Colonic mucosa (tissue), 4 donors: ENCODE measurements around the gene AFF1. TPM values are rescaled to one million over a fixed set of nuclear protein-coding genes. Genes with fewer than 3 reads are reported as not detected.

ENCODE experiments used
- DNase-seq: peaks from one replicate; pipeline ENCODE4 v3.0.0-alpha.2; 2020
- H3K27ac ChIP-seq: fragments of 200-600 bp; one replicate; pipeline ENCODE4 v1.8.0; 2021
- H3K27me3 ChIP-seq: fragments of 200-600 bp; one replicate; pipeline ENCODE4 v1.8.0; 2021
- H3K36me3 ChIP-seq: fragments of 200-600 bp; one replicate; pipeline ENCODE4 v1.8.0; 2021
- H3K4me1 ChIP-seq: fragments of 200-600 bp; one replicate; pipeline ENCODE4 v1.8.0; 2021; ENCODE audit warnings: mild to moderate bottlenecking
- H3K4me3 ChIP-seq: fragments of 200-600 bp; one replicate; pipeline ENCODE4 v1.8.0; 2021
- H3K9ac ChIP-seq, 2 donors: one replicate each; pipeline ENCODE4 v1.7.0; 2013; ENCODE audit warnings: control low read depth in 2 of 2, low read depth in 2 of 2, low read length in 2 of 2
- H3K9me3 ChIP-seq: fragments of 200-600 bp; one replicate; pipeline ENCODE4 v1.8.0; 2021
- CTCF ChIP-seq: fragments of 200-600 bp; IDR thresholded peaks from one replicate; pipeline ENCODE4 v1.8.0; 2022; ENCODE audit warnings: antibody characterized with exemption, mild to moderate bottlenecking
- intact Hi-C: fragments of 100-400 bp; cut with DNase I; formaldehyde crosslinking; loops from one replicate; pipeline ENCODE4 v1.14.1; 2022
- total RNA-seq, 2 donors: library from RNA; stranded (reverse); fragmentation: NEBNext Ultra II Directional in 1 of 2; extraction: Animal tissue kit (Norgen Biotek cat#: 25700) in 1 of 2; gene quantifications; one replicate each; pipeline ENCODE4 v1.2.1, GENCODE V29; 2021
- donor health status: healthy.
- donor health status: DM: no; HTN: no; CAD: no.
- donor health status: DM: no; HTN: no; CAD: no.

The AFF1 gene
- total RNA-seq, 2 donors from 2014 or later = 73.5 to 104 TPM

GRCh38 chr4:86960557-86960961, 25.7 kb downstream of the AFF1 start:
- Histone ChIP-seq H3K4me3 (no peak overlapping the region), H3K27me3 (no peaks in the 10 kb centered on the region), H3K9ac (peak overlapping the region; percentile 12 to 34), H3K27ac (no peak overlapping the region), H3K36me3 (no peaks in the 10 kb centered on the region), H3K9me3 (no peaks in the 10 kb centered on the region), H3K4me1 (peaks cover 3% of the 10 kb centered on the region)
- intact Hi-C loops = no loop called here
- DNase-seq = no peak
- TF ChIP-seq CTCF = no peak

GRCh38 chr4:86961116-86961515, 26.3 kb downstream of the AFF1 start:
- peak overlapping the region; percentile 3 for H3K27ac ChIP-seq

DNA sequence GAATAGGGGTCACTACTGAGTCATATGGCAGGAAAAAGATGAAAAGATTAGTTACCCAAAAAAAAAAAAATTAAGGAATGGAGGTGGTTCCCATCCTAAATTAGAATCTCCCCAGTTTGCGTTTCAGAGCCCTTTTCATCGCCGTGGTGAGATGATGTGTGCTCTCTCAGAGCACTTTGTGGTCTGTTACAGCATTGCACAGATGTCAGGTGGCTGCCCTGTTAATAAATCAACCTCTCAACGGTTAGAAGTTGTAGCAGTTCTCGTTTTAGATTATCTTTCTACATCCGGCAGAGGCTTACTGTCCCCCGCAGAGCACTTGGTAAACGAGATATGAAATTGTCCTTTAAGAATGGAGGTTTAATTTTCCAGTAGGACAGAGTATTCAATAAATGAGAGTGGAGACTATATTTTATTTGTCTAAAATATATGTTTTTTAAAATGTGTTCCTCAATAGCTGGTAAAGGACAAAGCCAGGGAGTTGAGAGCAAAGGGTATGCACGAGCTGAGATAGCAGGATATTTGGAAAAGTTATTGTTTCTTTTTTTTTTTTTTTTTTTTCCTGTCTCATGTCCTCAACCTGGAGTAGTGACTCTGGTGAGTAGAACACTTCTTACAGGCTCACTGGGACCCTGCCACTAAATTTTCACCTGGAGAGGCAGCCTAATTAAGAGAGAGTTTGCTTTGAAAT, 26.9 kb downstream of the AFF1 start:
- Histone ChIP-seq H3K9me3 (no peaks in the 10 kb centered on the region), H3K36me3 (no peaks in the 10 kb centered on the region), H3K4me3 (no peak overlapping the region), H3K27ac (peak overlapping the region; percentile 3), H3K27me3 (no peaks in the 10 kb centered on the region), H3K9ac (peak overlapping the region in 1 of 2 donors; percentile 48), H3K4me1 (peaks cover 3% of the 10 kb centered on the region)
- no peak for TF ChIP-seq CTCF
- DNase-seq = no peak
- intact Hi-C loops = no loop called here

More at GRCh38 chr4:86961116-86961515, 26.3 kb downstream of the AFF1 start:
- no peak for TF ChIP-seq CTCF
- Histone ChIP-seq H3K36me3 (no peaks in the 10 kb centered on the region), H3K9ac (peak overlapping the region in 1 of 2 donors; percentile 48), H3K9me3 (no peaks in the 10 kb centered on the region), H3K27me3 (no peaks in the 10 kb centered on the region), H3K4me3 (no peak overlapping the region), H3K4me1 (peaks cover 3% of the 10 kb centered on the region)
- intact Hi-C loops = no loop called here
- DNase-seq = no peak

- DNase-seq = no peak
- peaks cover 1% of the 10 kb centered on the region for H3K4me1 ChIP-seq
- no peaks in the 10 kb centered on the region for H3K36me3 ChIP-seq
- H3K9me3 ChIP-seq = no peaks in the 10 kb centered on the region
- intact Hi-C loops = no loop called here
- H3K4me3 ChIP-seq = no peak overlapping the region
- H3K27me3 ChIP-seq = no peaks in the 10 kb centered on the region
- H3K9ac ChIP-seq = no peak overlapping the region
- no peak for TF ChIP-seq CTCF
- H3K27ac ChIP-seq = no peak overlapping the region
Observed at GRCh38 chr4:86963697-86964096, 28.9 kb downstream of the AFF1 start.

- DNase-seq = no peak
- Histone ChIP-seq H3K4me1 (no peaks in the 10 kb centered on the region), H3K27me3 (no peaks in the 10 kb centered on the region), H3K27ac (no peak overlapping the region), H3K4me3 (no peak overlapping the region), H3K9me3 (no peaks in the 10 kb centered on the region), H3K36me3 (no peaks in the 10 kb centered on the region), H3K9ac (no peak overlapping the region)
- intact Hi-C loops = no loop called here
- TF ChIP-seq CTCF = no peak
Observed at GRCh38 chr4:86965019-86965976, 30.5 kb downstream of the AFF1 start.
